IPS-18a (cell line): ENCODE results near the gene ADGRB3.
"Not testable (repeated sequence)": the region's sequence is repeated elsewhere in the genome, so short reads cannot be mapped to it uniquely, and the experiment has no call there.

ENCODE experiments used
- H3K27ac ChIP-seq: one replicate; pipeline ENCODE4 v1.5.1; 2013; ENCODE audit warnings: low read length
- H3K27me3 ChIP-seq: one replicate; pipeline ENCODE4 v1.6.1; 2013; ENCODE audit warnings: mild to moderate bottlenecking, low read length; ENCODE audit not compliant: control insufficient read depth, insufficient read depth
- H3K36me3 ChIP-seq: one replicate; pipeline ENCODE4 v1.6.1; 2013; ENCODE audit warnings: low read depth, low read length; ENCODE audit not compliant: control insufficient read depth
- H3K4me1 ChIP-seq: one replicate; pipeline ENCODE4 v1.6.1; 2013; ENCODE audit warnings: low read depth, low read length; ENCODE audit not compliant: control insufficient read depth
- H3K4me3 ChIP-seq: one replicate; pipeline ENCODE4 v1.5.1; 2013; ENCODE audit warnings: low read length
- H3K9ac ChIP-seq: one replicate; pipeline ENCODE4 v1.6.1; 2013; ENCODE audit warnings: mild to moderate bottlenecking, low read length, moderate library complexity
- H3K9me3 ChIP-seq: one replicate; pipeline ENCODE4 v1.6.1; 2013; ENCODE audit warnings: low read depth, low read length; ENCODE audit not compliant: control insufficient read depth

The ADGRB3 gene

GRCh38 chr6:68975816-68976215, 340.7 kb downstream of the ADGRB3 start:
- no peak overlapping the region for H3K4me3 ChIP-seq
- H3K27me3 ChIP-seq, result no peaks in the 10 kb centered on the region
- H3K27ac ChIP-seq, result no peak overlapping the region
- H3K9ac ChIP-seq, result no peak overlapping the region
- no peaks in the 10 kb centered on the region for H3K9me3 ChIP-seq
- no peaks in the 10 kb centered on the region for H3K36me3 ChIP-seq
- peaks cover 3% of the 10 kb centered on the region for H3K4me1 ChIP-seq

- H3K9ac ChIP-seq, result no peak overlapping the region
- H3K36me3 ChIP-seq, result no peaks in the 10 kb centered on the region
- H3K4me1 ChIP-seq, result peaks cover 3% of the 10 kb centered on the region
- H3K4me3 ChIP-seq, result no peak overlapping the region
- no peaks in the 10 kb centered on the region for H3K9me3 ChIP-seq
- no peak overlapping the region for H3K27ac ChIP-seq
- H3K27me3 ChIP-seq, result no peaks in the 10 kb centered on the region
Measured at GRCh38 chr6:68976260-68976659, 341.2 kb downstream of the ADGRB3 start.

GRCh38 chr6:68978411-68978810, 343.3 kb downstream of the ADGRB3 start:
- no peak overlapping the region for H3K9ac ChIP-seq
- H3K4me3 ChIP-seq, result no peak overlapping the region
- no peaks in the 10 kb centered on the region for H3K9me3 ChIP-seq
- H3K27me3 ChIP-seq, result no peaks in the 10 kb centered on the region
- no peaks in the 10 kb centered on the region for H3K36me3 ChIP-seq
- peaks cover 3% of the 10 kb centered on the region for H3K4me1 ChIP-seq
- no peak overlapping the region for H3K27ac ChIP-seq

DNA sequence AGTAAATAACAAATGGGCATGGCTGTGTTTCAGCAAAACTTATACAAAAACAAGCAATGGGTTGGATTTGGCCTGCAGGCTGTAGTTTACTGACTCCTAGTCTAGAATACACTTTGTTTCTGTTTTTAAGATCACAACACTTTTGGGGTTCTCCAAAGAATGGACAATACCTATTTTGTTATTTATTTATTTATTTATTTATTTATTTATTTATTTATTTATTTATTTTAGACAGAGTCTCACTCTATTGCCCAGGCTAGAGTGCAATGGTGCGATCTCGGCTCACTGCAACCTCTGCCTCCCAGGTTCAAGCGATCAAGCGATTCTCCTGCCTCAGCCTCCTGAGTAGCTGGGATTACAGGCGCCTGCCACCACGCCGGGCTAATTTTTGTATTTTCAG, 346.6 kb downstream of the ADGRB3 start:
- not testable (repeated sequence) for H3K9me3 ChIP-seq, H3K36me3 ChIP-seq, H3K27ac ChIP-seq, H3K4me3 ChIP-seq, H3K9ac ChIP-seq, H3K4me1 ChIP-seq, H3K27me3 ChIP-seq

GRCh38 chr6:68988698-68989097, 353.6 kb downstream of the ADGRB3 start:
- Histone ChIP-seq H3K4me3 (no peak overlapping the region), H3K4me1 (no peaks in the 10 kb centered on the region)

GRCh38 chr6:68990317-68990716, 355.2 kb downstream of the ADGRB3 start:
- H3K4me3 ChIP-seq, result no peak overlapping the region
- no peak overlapping the region for H3K9ac ChIP-seq
- no peaks in the 10 kb centered on the region for H3K36me3 ChIP-seq
- no peak overlapping the region for H3K27ac ChIP-seq
- no peaks in the 10 kb centered on the region for H3K27me3 ChIP-seq
- H3K9me3 ChIP-seq, result no peaks in the 10 kb centered on the region
- H3K4me1 ChIP-seq, result no peaks in the 10 kb centered on the region

More at GRCh38 chr6:68988698-68989097, 353.6 kb downstream of the ADGRB3 start:
- no peak overlapping the region for H3K27ac ChIP-seq
- H3K36me3 ChIP-seq, result no peaks in the 10 kb centered on the region
- H3K27me3 ChIP-seq, result no peaks in the 10 kb centered on the region
- H3K9me3 ChIP-seq, result no peaks in the 10 kb centered on the region
- no peak overlapping the region for H3K9ac ChIP-seq

DNA sequence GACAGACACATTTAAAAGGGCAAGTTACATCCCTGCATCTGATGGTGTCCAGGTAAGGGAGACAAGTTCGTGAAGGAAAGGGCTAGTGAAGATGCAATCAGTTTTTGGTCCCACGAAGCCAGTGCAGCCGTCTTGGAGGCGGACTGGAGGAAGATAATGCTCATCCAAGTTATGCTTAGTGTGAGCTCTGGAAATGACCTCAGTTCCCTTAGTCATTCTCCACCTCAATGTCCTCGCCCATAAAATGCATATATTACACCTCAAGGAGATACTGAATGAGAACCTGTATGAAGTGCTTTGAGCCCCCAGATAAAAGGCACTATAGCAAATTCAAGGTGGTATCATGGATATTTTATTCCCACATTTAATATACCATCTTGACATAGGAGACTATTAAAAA, 358.8 kb downstream of the ADGRB3 start:
- Histone ChIP-seq H3K27me3 (no peaks in the 10 kb centered on the region), H3K4me3 (no peak overlapping the region), H3K27ac (no peak overlapping the region), H3K4me1 (no peaks in the 10 kb centered on the region), H3K9ac (no peak overlapping the region), H3K9me3 (no peaks in the 10 kb centered on the region), H3K36me3 (no peaks in the 10 kb centered on the region)

DNA sequence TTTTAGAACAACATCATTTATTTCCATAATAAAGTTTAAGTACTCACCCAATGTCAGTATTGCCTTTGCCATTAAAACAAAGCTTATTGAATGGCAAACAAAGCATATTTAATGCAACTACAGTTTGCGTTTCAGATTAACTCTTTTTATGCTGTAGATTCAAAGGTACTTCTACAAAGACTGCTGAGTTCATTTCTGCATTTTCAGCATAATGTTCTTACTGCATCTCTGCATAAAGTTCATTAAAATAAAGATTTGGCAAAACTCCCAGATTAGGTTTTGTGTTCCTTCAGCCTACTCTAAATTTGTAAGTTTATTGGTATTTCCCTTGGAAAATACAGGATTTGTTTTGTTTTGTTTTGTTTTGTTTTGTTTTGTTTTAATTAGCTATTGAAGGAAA, 359.4 kb downstream of the ADGRB3 start:
- H3K9ac ChIP-seq, result no peak overlapping the region
- H3K9me3 ChIP-seq, result no peaks in the 10 kb centered on the region
- H3K36me3 ChIP-seq, result no peaks in the 10 kb centered on the region
- no peaks in the 10 kb centered on the region for H3K27me3 ChIP-seq
- no peaks in the 10 kb centered on the region for H3K4me1 ChIP-seq
- no peak overlapping the region for H3K27ac ChIP-seq
- H3K4me3 ChIP-seq, result no peak overlapping the region

GRCh38 chr6:69005199-69005598, 370.1 kb downstream of the ADGRB3 start:
- Histone ChIP-seq H3K9ac (no peak overlapping the region), H3K27me3 (no peaks in the 10 kb centered on the region), H3K36me3 (no peaks in the 10 kb centered on the region), H3K27ac (no peak overlapping the region), H3K9me3 (no peaks in the 10 kb centered on the region), H3K4me3 (no peak overlapping the region), H3K4me1 (peaks cover 19% of the 10 kb centered on the region)

GRCh38 chr6:69007781-69008180, 372.7 kb downstream of the ADGRB3 start:
- no peaks in the 10 kb centered on the region for H3K9me3 ChIP-seq
- peaks cover 28% of the 10 kb centered on the region for H3K4me1 ChIP-seq
- H3K4me3 ChIP-seq, result no peak overlapping the region
- no peaks in the 10 kb centered on the region for H3K36me3 ChIP-seq
- H3K27ac ChIP-seq, result no peak overlapping the region
- H3K9ac ChIP-seq, result no peak overlapping the region
- H3K27me3 ChIP-seq, result no peaks in the 10 kb centered on the region

GRCh38 chr6:69012211-69012610, 377.1 kb downstream of the ADGRB3 start:
- Histone ChIP-seq H3K4me3 (no peak overlapping the region), H3K9me3 (no peaks in the 10 kb centered on the region), H3K9ac (no peak overlapping the region), H3K36me3 (no peaks in the 10 kb centered on the region), H3K4me1 (peaks cover 28% of the 10 kb centered on the region), H3K27me3 (no peaks in the 10 kb centered on the region), H3K27ac (no peak overlapping the region)

GRCh38 chr6:69012876-69013275, 377.8 kb downstream of the ADGRB3 start:
- Histone ChIP-seq H3K4me3 (no peak overlapping the region), H3K9me3 (no peaks in the 10 kb centered on the region), H3K36me3 (no peaks in the 10 kb centered on the region), H3K27ac (no peak overlapping the region), H3K4me1 (peaks cover 23% of the 10 kb centered on the region), H3K9ac (no peak overlapping the region), H3K27me3 (no peaks in the 10 kb centered on the region)
